Right atrium auricular region (tissue), 2 donors: ENCODE measurements around the gene TTC8. TPM values are rescaled to one million over a fixed set of nuclear protein-coding genes. Genes with fewer than 3 reads are reported as not detected.

Source experiments
- DNase-seq: peaks from one replicate; pipeline ENCODE4 v3.0.0-alpha.2; 2019; ENCODE audit warnings: low spot score
- H3K27ac ChIP-seq, 2 donors: fragments of 200-600 bp; sonication (generic); 1 replicate in 1 of 2; 2 replicates in 1 of 2; pipeline ENCODE4 v1.5.1; 2016 to 2019
- H3K27me3 ChIP-seq, 2 donors: fragments of 200-600 bp; sonication (generic); one replicate each; pipeline versions ENCODE4 v1.5.1 to v1.6.0; 2017 to 2019
- H3K36me3 ChIP-seq: fragments of 200-600 bp; sonication (generic); one replicate; pipeline ENCODE4 v1.5.1; 2016
- H3K4me1 ChIP-seq, 2 donors: fragments of 200-600 bp; sonication (generic); one replicate each; pipeline versions ENCODE4 v1.5.1 to v1.6.0; 2017 to 2019
- H3K4me3 ChIP-seq, 2 donors: fragments of 200-600 bp; sonication (generic); 1 replicate in 1 of 2; 2 replicates in 1 of 2; pipeline ENCODE4 v1.5.1; 2017 to 2019; ENCODE audit warnings: mild to moderate bottlenecking in 1 of 2, moderate library complexity in 1 of 2
- H3K9me3 ChIP-seq, 2 donors: fragments of 200-600 bp; sonication (generic); one replicate each; pipeline ENCODE4 v1.5.1; 2019
- total RNA-seq, 2 donors: library from RNA; depleted of rRNA; stranded (reverse); fragments of >200 nt; gene quantifications; one replicate each; pipeline ENCODE4 v1.1.0, GENCODE V29; 2016
- TF ChIP-seq, protein P1 (sequence below), 2 donors: fragments of 200-600 bp; sonication (generic); IDR thresholded peaks; one replicate each; pipeline ENCODE4 v1.5.1; 2019; ENCODE audit warnings: antibody characterized with exemption in 2 of 2

TTC8 gene
- total RNA-seq, 2 donors from 2014 or later, result 8.0 to 19.5 TPM

DNA sequence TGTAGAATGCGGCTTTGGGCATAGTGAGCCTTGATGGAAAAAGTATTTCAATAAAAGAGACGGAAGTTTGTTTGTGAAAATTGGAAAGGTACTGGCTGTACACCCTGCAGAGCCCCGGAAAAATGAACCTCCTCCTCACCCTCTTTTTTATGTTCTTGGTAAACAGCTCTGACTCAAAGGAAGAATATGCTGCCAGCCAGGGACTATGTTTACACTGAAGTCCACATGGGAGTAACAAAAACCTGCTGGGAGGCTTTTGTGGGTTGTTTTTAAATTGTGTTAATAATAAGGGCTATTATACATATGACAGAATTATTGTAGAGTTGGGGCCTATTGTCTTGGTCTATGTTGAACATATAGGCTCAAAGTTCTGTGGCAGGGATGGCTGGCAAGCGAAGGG lies 70.7 kb downstream of the TTC8 start:
- H3K4me1 ChIP-seq, result no peaks in the 10 kb centered on the region
- TF ChIP-seq, protein P1, sequence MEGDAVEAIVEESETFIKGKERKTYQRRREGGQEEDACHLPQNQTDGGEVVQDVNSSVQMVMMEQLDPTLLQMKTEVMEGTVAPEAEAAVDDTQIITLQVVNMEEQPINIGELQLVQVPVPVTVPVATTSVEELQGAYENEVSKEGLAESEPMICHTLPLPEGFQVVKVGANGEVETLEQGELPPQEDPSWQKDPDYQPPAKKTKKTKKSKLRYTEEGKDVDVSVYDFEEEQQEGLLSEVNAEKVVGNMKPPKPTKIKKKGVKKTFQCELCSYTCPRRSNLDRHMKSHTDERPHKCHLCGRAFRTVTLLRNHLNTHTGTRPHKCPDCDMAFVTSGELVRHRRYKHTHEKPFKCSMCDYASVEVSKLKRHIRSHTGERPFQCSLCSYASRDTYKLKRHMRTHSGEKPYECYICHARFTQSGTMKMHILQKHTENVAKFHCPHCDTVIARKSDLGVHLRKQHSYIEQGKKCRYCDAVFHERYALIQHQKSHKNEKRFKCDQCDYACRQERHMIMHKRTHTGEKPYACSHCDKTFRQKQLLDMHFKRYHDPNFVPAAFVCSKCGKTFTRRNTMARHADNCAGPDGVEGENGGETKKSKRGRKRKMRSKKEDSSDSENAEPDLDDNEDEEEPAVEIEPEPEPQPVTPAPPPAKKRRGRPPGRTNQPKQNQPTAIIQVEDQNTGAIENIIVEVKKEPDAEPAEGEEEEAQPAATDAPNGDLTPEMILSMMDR (IDR thresholded peaks at IDR 0.05), result no peak
- H3K27ac ChIP-seq, result no peak overlapping the region
- H3K36me3 ChIP-seq, result no peaks in the 10 kb centered on the region
- H3K9me3 ChIP-seq, result no peaks in the 10 kb centered on the region
- DNase-seq, result no peak
- H3K4me3 ChIP-seq, result no peak overlapping the region
- no peaks in the 10 kb centered on the region for H3K27me3 ChIP-seq

DNA sequence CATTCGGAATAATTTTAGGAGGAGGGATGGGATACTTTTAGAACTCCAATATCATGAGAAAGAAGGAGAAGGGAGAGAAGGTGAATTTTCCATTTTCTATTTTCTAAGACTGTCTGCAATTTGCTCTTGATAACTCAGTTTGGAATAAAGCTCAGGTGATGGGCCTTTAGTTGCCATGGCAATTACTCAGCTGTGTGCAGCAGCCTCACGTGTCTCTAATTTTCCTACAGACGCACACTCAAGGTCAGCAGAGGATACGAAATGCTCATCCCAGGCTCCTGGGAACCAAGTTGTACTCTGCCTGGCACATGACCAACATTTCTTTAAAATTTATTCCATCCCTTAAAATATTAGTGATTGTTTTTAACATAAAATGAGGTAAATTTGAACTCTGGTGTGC lies 76.7 kb downstream of the TTC8 start:
- H3K27ac ChIP-seq, result no peak overlapping the region
- no peaks in the 10 kb centered on the region for H3K27me3 ChIP-seq
- no peak overlapping the region for H3K4me3 ChIP-seq
- no peaks in the 10 kb centered on the region for H3K4me1 ChIP-seq
- H3K36me3 ChIP-seq, result no peaks in the 10 kb centered on the region
- no peaks in the 10 kb centered on the region for H3K9me3 ChIP-seq
- TF ChIP-seq, protein P1 (IDR thresholded peaks at IDR 0.05), result no peak
- DNase-seq, result no peak

DNA sequence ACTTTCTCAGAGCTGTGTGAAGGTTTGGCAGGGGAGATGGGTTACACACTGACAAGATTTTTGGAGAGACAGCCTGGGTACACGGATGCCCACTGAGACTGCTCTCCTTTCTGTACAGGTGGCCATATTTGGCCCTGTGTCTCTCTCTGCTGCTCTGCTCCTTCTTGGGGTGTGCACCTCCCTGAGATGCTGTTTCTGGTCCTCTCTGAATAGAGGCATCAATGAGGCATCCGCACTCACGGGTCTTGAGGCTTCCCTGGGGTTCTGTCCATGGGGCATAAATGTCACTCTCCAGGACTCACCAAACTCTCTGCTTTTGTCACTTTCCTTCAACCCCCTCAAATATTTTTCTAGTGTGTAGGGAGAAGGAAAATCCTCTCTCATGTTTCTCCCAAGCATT lies 77.5 kb downstream of the TTC8 start:
- H3K27ac ChIP-seq, result no peak overlapping the region
- no peaks in the 10 kb centered on the region for H3K9me3 ChIP-seq
- H3K4me3 ChIP-seq, result no peak overlapping the region
- TF ChIP-seq, protein P1 (IDR thresholded peaks at IDR 0.05), result no peak
- no peaks in the 10 kb centered on the region for H3K27me3 ChIP-seq
- no peak for DNase-seq
- H3K4me1 ChIP-seq, result no peaks in the 10 kb centered on the region
- H3K36me3 ChIP-seq, result no peaks in the 10 kb centered on the region

DNA sequence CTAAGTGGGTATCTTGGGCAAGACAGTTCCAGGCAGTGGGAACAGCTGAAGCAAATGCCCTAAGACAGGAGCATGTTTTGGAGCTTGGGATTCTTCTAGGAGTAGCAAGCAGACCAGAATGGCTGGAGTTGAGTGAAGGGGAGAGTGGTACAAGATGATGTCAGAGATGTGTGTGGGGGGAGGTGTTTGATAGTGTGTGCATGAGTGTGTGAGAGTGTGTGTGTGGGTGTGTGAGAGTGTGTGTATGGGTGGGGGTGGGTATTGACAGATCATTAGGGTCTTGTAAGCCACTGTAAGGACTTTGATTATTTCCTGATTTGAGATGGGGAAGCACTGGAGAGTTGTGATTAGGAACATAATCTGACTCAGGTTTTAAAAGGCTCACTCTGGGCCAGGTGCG lies 78.4 kb downstream of the TTC8 start:
- no peak overlapping the region for H3K27ac ChIP-seq
- TF ChIP-seq, protein P1 (IDR thresholded peaks at IDR 0.05), result no peak
- peaks cover 0 to 8% of the 10 kb centered on the region in 2 donors for H3K9me3 ChIP-seq
- H3K27me3 ChIP-seq, result no peaks in the 10 kb centered on the region
- no peaks in the 10 kb centered on the region for H3K36me3 ChIP-seq
- no peak overlapping the region for H3K4me3 ChIP-seq
- no peak for DNase-seq
- no peaks in the 10 kb centered on the region for H3K4me1 ChIP-seq

DNA sequence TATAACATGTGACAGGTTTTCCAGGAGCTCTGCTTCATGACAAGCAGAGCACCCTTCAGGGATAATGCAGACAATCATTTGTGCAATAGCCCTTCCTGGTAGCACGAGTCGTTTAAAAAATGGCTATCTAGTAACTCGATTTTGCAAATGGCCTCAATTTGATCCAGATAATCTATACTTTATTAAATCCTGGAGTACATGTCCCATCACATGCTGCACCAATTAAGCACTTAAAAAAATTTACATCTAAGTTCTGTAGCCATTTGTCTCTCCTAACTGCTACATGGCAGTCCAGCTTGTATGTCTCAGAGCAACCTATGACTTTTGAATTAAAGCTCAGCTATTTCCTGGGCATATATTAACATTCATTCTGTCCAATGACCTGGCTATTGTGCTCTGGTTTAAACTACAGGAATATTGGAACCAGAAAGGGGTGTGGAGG lies 79.8 kb downstream of the TTC8 start:
- no peaks in the 10 kb centered on the region for H3K27me3 ChIP-seq
- TF ChIP-seq, protein P1 (IDR thresholded peaks at IDR 0.05), result no peak

DNA sequence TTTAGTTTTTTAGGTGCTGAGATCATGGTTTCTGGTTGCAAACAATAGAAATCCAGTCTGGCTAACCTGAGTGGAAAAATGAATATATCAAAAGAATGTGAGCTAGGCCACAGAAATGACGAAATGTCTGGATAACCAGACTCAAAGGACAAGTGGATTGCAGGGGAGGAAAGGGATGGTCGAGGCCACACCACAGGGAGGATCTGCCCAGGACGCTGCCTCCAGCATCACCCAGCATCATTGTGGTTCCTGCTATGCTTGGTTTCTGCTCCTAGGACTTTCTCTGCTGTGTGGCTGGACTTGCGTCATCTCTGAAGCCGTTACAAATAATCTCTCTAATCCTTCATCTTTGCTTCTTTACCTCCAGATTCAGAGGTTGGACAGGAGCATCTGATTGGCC lies 80.4 kb downstream of the TTC8 start:
- no peak overlapping the region for H3K27ac ChIP-seq
- H3K27me3 ChIP-seq, result no peaks in the 10 kb centered on the region
- no peak overlapping the region for H3K4me3 ChIP-seq
- TF ChIP-seq, protein P1 (IDR thresholded peaks at IDR 0.05), result no peak
- H3K36me3 ChIP-seq, result no peaks in the 10 kb centered on the region
- peaks cover 0 to 9% of the 10 kb centered on the region in 2 donors for H3K9me3 ChIP-seq
- no peaks in the 10 kb centered on the region for H3K4me1 ChIP-seq
- DNase-seq, result no peak

More for the DNA sequence above, 79.8 kb downstream of the TTC8 start:
- no peak overlapping the region for H3K27ac ChIP-seq
- no peak for DNase-seq
- no peak overlapping the region for H3K4me3 ChIP-seq
- no peaks in the 10 kb centered on the region for H3K4me1 ChIP-seq
- H3K36me3 ChIP-seq, result no peaks in the 10 kb centered on the region
- H3K9me3 ChIP-seq, result peaks cover 0 to 9% of the 10 kb centered on the region in 2 donors
